GM12892 (cell line): ENCODE data around the gene ERCC4.

ENCODE experiments used
- POLR2A ChIP-seq: IDR thresholded peaks from 2 replicates; pipeline ENCODE4 v1.6.1; 2011; ENCODE audit warnings: low read depth, low read length, control low read depth
- TAF1 ChIP-seq: IDR thresholded peaks from 2 replicates; pipeline ENCODE4 v1.6.1; 2011; ENCODE audit warnings: low read depth, mild to moderate bottlenecking, control low read depth, low read length, borderline replicate concordance

- TF ChIP-seq POLR2A (no peak), TAF1 (no peak)
These were observed 20.5 kb downstream of the ERCC4 start for GRCh38 chr16:13940397-13940933.
